NCI-H1092 (cell line): Measurements from ENCODE around the gene ERRFI1.

Source experiments
- DNase-seq: peaks from one replicate; lab custom pipeline; 2025; lab: John Stamatoyannopoulos, UW

ERRFI1 gene

GRCh38 chr1:8043621-8044020 lies 17.5 kb upstream of the ERRFI1 start:
- no peak for DNase-seq

GRCh38 chr1:8042134-8042533 lies 16.0 kb upstream of the ERRFI1 start:
- no peak for DNase-seq

- no peak for DNase-seq
These were observed 14.5 kb upstream of the ERRFI1 start for GRCh38 chr1:8040586-8040985.

- no peak for DNase-seq
These were observed 13.0 kb upstream of the ERRFI1 start for GRCh38 chr1:8039071-8039470.

GRCh38 chr1:8035289-8035688 lies 9.2 kb upstream of the ERRFI1 start:
- no peak for DNase-seq

- DNase-seq, result no peak
These were observed 7.2 kb upstream of the ERRFI1 start for GRCh38 chr1:8033322-8033721.

- no peak for DNase-seq
These were observed 6.3 kb upstream of the ERRFI1 start for GRCh38 chr1:8032366-8032910.

GRCh38 chr1:8031176-8031785 lies 5.2 kb upstream of the ERRFI1 start:
- peak; percentile 9 for DNase-seq

GRCh38 chr1:8028571-8028910 lies 2.4 kb upstream of the ERRFI1 start:
- no peak for DNase-seq

GRCh38 chr1:8027748-8028570 lies 1.9 kb upstream of the ERRFI1 start:
- DNase-seq, result no peak

- no peak for DNase-seq
These were observed 1.1 kb upstream of the ERRFI1 start for GRCh38 chr1:8026976-8027747.

- no peak for DNase-seq
These were observed 401 bp downstream of the ERRFI1 start for GRCh38 chr1:8025671-8026144.

- DNase-seq, result no peak
These were observed 943 bp downstream of the ERRFI1 start for GRCh38 chr1:8025061-8025670.

- no peak for DNase-seq
These were observed 1.8 kb downstream of the ERRFI1 start for GRCh38 chr1:8024329-8024728.

GRCh38 chr1:8023995-8024313 lies 2.2 kb downstream of the ERRFI1 start:
- DNase-seq, result no peak

- DNase-seq, result no peak
These were observed 2.7 kb downstream of the ERRFI1 start for GRCh38 chr1:8023287-8023994.

GRCh38 chr1:8022395-8023286 lies 3.5 kb downstream of the ERRFI1 start:
- no peak for DNase-seq

GRCh38 chr1:8021676-8022266 lies 4.3 kb downstream of the ERRFI1 start:
- no peak for DNase-seq

- DNase-seq, result no peak
These were observed 6.1 kb downstream of the ERRFI1 start for GRCh38 chr1:8020032-8020431.

GRCh38 chr1:8019229-8019620 lies 6.9 kb downstream of the ERRFI1 start:
- DNase-seq, result no peak
